Ovary (tissue), 9 donors: ENCODE data around the gene AP5S1. TPM values are rescaled to one million over a fixed set of nuclear protein-coding genes. Genes with fewer than 3 reads are reported as not detected.

ENCODE experiments used
- DNase-seq, 5 donors: peaks; one replicate each; pipeline ENCODE4 v3.0.0-alpha.2; 2019 to 2020
- H3K27ac ChIP-seq, 2 donors: fragments of 200-600 bp; one replicate each; pipeline versions ENCODE4 v1.5.1 to v1.8.0; 2019 to 2022
- H3K27me3 ChIP-seq: fragments of 200-600 bp; one replicate; pipeline ENCODE4 v1.8.0; 2022
- H3K36me3 ChIP-seq: fragments of 200-600 bp; sonication (generic); one replicate; pipeline ENCODE4 v1.5.1; 2019
- H3K4me1 ChIP-seq: one replicate; pipeline ENCODE4 v1.8.1; 2013; ENCODE audit warnings: mild to moderate bottlenecking, moderate library complexity; ENCODE audit not compliant: insufficient read depth
- H3K4me3 ChIP-seq: fragments of 200-600 bp; sonication (generic); one replicate; pipeline ENCODE4 v1.5.1; 2017
- H3K9me3 ChIP-seq, 2 donors: fragments of 200-600 bp in 1 of 2; sonication (generic) in 1 of 2; one replicate each; pipeline versions ENCODE4 v1.5.1 to v1.8.1; 2013 to 2019; ENCODE audit warnings: mild to moderate bottlenecking in 1 of 2, moderate library complexity in 1 of 2
- EP300 ChIP-seq: sonication (generic); formaldehyde crosslinking; IDR thresholded peaks from one replicate; pipeline ENCODE4 v1.6.1; 2017; ENCODE audit warnings: antibody characterized with exemption
- POLR2A ChIP-seq: fragments of 450-650 bp; IDR thresholded peaks from one replicate; pipeline ENCODE4 v1.6.1; 2017; ENCODE audit warnings: antibody characterized with exemption, mild to moderate bottlenecking, moderate library complexity
- WGBS, 3 donors: extraction: QIAGEN DNeasy Blood & Tissue Kit in 1 of 3; methylation state at CpG; one replicate each; pipeline versions ENCODE4 v1.1.5 to v1.1.7; 2013 to 2017; 5-methylcytosine and 5-hydroxymethylcytosine counted together
- intact Hi-C, 4 donors: fragments of 100-400 bp; cut with DNase I; formaldehyde crosslinking; loops; one replicate each; pipeline versions ENCODE4 v1.11.0 to v1.15.1; 2022 to 2023
- polyA plus RNA-seq, 2 donors: library from polyadenylated mRNA; stranded (reverse); fragments of 200-250 nt in 1 of 2; fragments of 350-450 nt in 1 of 2; fragmentation: Illumina TruSeq in 1 of 2; extraction: RNeasy Lipid Tissue Mini Kit (QIAGEN cat#74804) in 1 of 2; gene quantifications; one replicate each; pipeline ENCODE4 v1.2.3, GENCODE V29; 2013 to 2014
- total RNA-seq, 7 donors: library from RNA; depleted of rRNA in 2 of 7; stranded (reverse); fragments of >200 nt in 2 of 7; fragmentation: NEBNext Ultra II Directional in 3 of 7; extraction: Animal tissue kit (Norgen Biotek cat#: 25700) in 3 of 7; gene quantifications; one replicate each; pipeline versions ENCODE4 v1.1.0 to v1.2.4, GENCODE V29; 2016 to 2023
- TF ChIP-seq, protein P1 (sequence below), 3 donors: fragments of 450-650 bp in 2 of 3; fragments of 200-600 bp in 1 of 3; IDR thresholded peaks; one replicate each; pipeline versions ENCODE4 v1.5.1 to v1.8.0; 2016 to 2022; ENCODE audit warnings: antibody characterized with exemption in 3 of 3, mild to moderate bottlenecking in 1 of 3
- donor health status: DM: no; HTN: no; CAD: no; lungs with moderate emphysema.
- donor health status: DM: no; HTN: no; CAD: no.
- donor health status: Bipolar disorder and iron deficiency.
- donor health status: DM: yes; HTN: yes; CAD: no.
- donor health status: DM: no; HTN: no; CAD: no.
- donor health status: DM: yes; HTN: yes; CAD: no.

Gene AP5S1
- total and polyA plus RNA-seq, 9 donors, result 2.9 to 15.3 (median 10.4) TPM

DNA sequence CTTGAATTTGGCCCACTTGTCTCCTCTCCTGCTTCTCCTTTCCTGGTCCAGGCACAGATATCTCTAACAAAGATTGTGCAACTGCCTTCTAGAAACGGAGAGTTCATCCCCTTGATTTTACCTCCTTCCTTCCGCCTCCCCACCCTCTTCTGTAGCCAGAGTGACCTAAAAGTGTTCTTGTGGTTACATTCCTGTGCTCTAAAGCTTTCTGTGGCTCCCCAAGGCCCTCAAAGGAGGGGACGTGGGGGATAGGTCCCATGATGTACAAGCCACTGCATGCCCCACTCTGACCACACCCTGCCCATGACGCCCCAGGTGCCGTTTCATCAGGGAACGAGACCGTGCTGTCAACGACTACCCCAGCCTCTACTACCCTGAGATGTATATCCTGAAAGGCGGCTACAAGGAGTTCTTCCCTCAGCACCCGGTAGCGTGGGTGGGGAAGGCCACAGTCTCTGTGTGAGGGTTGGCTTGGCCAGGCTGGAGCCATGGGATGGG, 16.0 kb upstream of the AP5S1 start:
- DNase-seq, result peak in 1 of 5 donors; percentile 24
- peaks cover 16% of the 10 kb centered on the region for H3K4me1 ChIP-seq
- no peak overlapping the region for H3K4me3 ChIP-seq
- TF ChIP-seq, protein P1, sequence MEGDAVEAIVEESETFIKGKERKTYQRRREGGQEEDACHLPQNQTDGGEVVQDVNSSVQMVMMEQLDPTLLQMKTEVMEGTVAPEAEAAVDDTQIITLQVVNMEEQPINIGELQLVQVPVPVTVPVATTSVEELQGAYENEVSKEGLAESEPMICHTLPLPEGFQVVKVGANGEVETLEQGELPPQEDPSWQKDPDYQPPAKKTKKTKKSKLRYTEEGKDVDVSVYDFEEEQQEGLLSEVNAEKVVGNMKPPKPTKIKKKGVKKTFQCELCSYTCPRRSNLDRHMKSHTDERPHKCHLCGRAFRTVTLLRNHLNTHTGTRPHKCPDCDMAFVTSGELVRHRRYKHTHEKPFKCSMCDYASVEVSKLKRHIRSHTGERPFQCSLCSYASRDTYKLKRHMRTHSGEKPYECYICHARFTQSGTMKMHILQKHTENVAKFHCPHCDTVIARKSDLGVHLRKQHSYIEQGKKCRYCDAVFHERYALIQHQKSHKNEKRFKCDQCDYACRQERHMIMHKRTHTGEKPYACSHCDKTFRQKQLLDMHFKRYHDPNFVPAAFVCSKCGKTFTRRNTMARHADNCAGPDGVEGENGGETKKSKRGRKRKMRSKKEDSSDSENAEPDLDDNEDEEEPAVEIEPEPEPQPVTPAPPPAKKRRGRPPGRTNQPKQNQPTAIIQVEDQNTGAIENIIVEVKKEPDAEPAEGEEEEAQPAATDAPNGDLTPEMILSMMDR (IDR thresholded peaks at IDR 0.05), result no peak
- no peak for TF ChIP-seq POLR2A
- no peak for TF ChIP-seq EP300
- intact Hi-C loops, result no loop called here
- no peaks in the 10 kb centered on the region for H3K9me3 ChIP-seq
- 82 to 89% (median 84%) methylated on average over 11 of the region's 11 CpGs for WGBS, 3 donors
- no peaks in the 10 kb centered on the region for H3K27me3 ChIP-seq
- H3K27ac ChIP-seq, result no peak overlapping the region
- H3K36me3 ChIP-seq, result no peaks in the 10 kb centered on the region

DNA sequence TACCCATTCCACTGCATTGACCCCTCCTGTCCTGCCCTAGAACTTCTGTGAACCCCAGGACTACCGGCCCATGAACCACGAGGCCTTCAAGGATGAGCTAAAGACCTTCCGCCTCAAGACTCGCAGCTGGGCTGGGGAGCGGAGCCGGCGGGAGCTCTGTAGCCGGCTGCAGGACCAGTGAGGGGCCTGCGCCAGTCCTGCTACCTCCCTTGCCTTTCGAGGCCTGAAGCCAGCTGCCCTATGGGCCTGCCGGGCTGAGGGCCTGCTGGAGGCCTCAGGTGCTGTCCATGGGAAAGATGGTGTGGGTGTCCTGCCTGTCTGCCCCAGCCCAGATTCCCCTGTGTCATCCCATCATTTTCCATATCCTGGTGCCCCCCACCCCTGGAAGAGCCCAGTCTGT, 15.6 kb upstream of the AP5S1 start:
- Histone ChIP-seq H3K27ac (peak overlapping the region; percentile 58 to 94), H3K27me3 (no peaks in the 10 kb centered on the region), H3K9me3 (no peaks in the 10 kb centered on the region), H3K4me1 (peaks cover 16% of the 10 kb centered on the region), H3K36me3 (no peaks in the 10 kb centered on the region), H3K4me3 (no peak overlapping the region)
- intact Hi-C loops, result no loop called here
- TF ChIP-seq, protein P1 (IDR thresholded peaks at IDR 0.05), result no peak
- TF ChIP-seq EP300, result no peak
- TF ChIP-seq POLR2A, result no peak
- DNase-seq, result peak in 1 of 5 donors; percentile 34
- 85 to 89% (median 86%) methylated on average over 11 of the region's 11 CpGs for WGBS, 3 donors

- TF ChIP-seq EP300 (no peak), POLR2A (no peak)
- TF ChIP-seq, protein P1 (IDR thresholded peaks at IDR 0.05), result no peak
- Histone ChIP-seq H3K9me3 (no peaks in the 10 kb centered on the region), H3K4me1 (peaks cover 24% of the 10 kb centered on the region), H3K4me3 (no peak overlapping the region), H3K36me3 (no peaks in the 10 kb centered on the region), H3K27ac (peak overlapping the region; percentile 92 to 94), H3K27me3 (no peaks in the 10 kb centered on the region)
- DNase-seq, result no peak
- intact Hi-C loops, result no loop called here
- 78 to 87% (median 82%) methylated on average over 3 of the region's 3 CpGs for WGBS, 3 donors
Measured at GRCh38 chr20:3808544-3808943, 11.8 kb upstream of the AP5S1 start.

- intact Hi-C loops, result no loop called here
- DNase-seq, result peak; percentile 99 to 100 (median 100)
- Histone ChIP-seq H3K9me3 (no peaks in the 10 kb centered on the region), H3K36me3 (no peaks in the 10 kb centered on the region), H3K27me3 (no peaks in the 10 kb centered on the region), H3K27ac (peak overlapping the region; percentile 43 to 95), H3K4me1 (peaks cover 19% of the 10 kb centered on the region), H3K4me3 (peak overlapping the region; percentile 27)
- TF ChIP-seq POLR2A (peak; percentile 79), EP300 (peak; percentile 93)
- TF ChIP-seq, protein P1 (IDR thresholded peaks at IDR 0.05), result peak in 1 of 3 donors; percentile 17
- WGBS, 3 donors, result 1 to 2% (median 1%) methylated on average over 20 of the region's 20 CpGs
Measured at GRCh38 chr20:3811467-3812258, 8.7 kb upstream of the AP5S1 start.
